K562 (cell line): Measurements from ENCODE around the gene PAGE1. TPM values are rescaled to one million over a fixed set of nuclear protein-coding genes. Genes with fewer than 3 reads are reported as not detected.

Source experiments
- ATAC-seq: fragments of 200-7000 bp; cut with Tn5 transposase; 3 replicates; pipeline ENCODE4 v1.9.1; 2020; ENCODE audit warnings: moderate library complexity
- BruUV-seq: library from RNA; stranded (reverse); fragments of 400-500 nt; replicated peaks from 2 replicates; lab custom pipeline; 2021; lab: Mats Ljungman, UMichigan
- CTCF ChIA-PET: fragments of 300-600 bp; formaldehyde crosslinking; extraction: SDS; loops from one replicate; lab custom pipeline; 2021; ENCODE audit warnings: low intra/inter-chr PET ratio; lab: Yijun Ruan, JAX
- POLR2A ChIA-PET: fragments of 300-600, 350-650 bp; sonication (Branson Sonifier 250); formaldehyde crosslinking; extraction: SDS; loops from one replicate; lab custom pipeline; 2021; ENCODE audit warnings: antibody characterized with exemption, inconsistent platforms; lab: Yijun Ruan, JAX
- DNase-seq, 4 experiments: peaks; one replicate each; pipeline versions ENCODE4 v3.0.0 to v3.0.0-alpha.2; 2011 to 2018; ENCODE audit warnings: low spot score in 3 of 4, mixed read lengths in 3 of 4; ENCODE audit errors: extremely low read depth in 1 of 4
- FAIRE-seq: peaks from 2 replicates; lab custom pipeline; 2011; peaks lifted over from hg19 to GRCh38; lab: Jason Lieb, UNC
- H2AFZ ChIP-seq: 2 replicates; pipeline ENCODE4 v1.6.0; 2011; ENCODE audit warnings: low read depth, low read length, control low read depth, inconsistent platforms
- H3K27ac ChIP-seq: fragments of 200-600 bp; 3 replicates; pipeline ENCODE4 v1.8.0; 2011; ENCODE audit warnings: low read depth, mild to moderate bottlenecking, control low read depth, inconsistent platforms, low read length, moderate library complexity, mixed read lengths; ENCODE audit errors: extremely low read depth
- H3K27me3 ChIP-seq, 2 experiments: fragments of 300-600 bp in 1 of 2; 2 replicates in 1 of 2; 3 replicates in 1 of 2; pipeline versions ENCODE4 v1.6.0 to v1.8.0; 2011; ENCODE audit warnings: inconsistent platforms in 2 of 2, low read length in 2 of 2, mild to moderate bottlenecking in 1 of 2, mixed read lengths in 1 of 2, moderate library complexity in 1 of 2; ENCODE audit not compliant: control insufficient read depth in 2 of 2, insufficient read depth in 2 of 2
- H3K36me3 ChIP-seq: fragments of 300-600 bp; 3 replicates; pipeline ENCODE4 v1.8.0; 2011; ENCODE audit warnings: mild to moderate bottlenecking, low read length, inconsistent platforms; ENCODE audit not compliant: control insufficient read depth, insufficient read depth
- H3K4me1 ChIP-seq, 2 experiments: fragments of 200-600 bp in 1 of 2; replicated peaks in 1 of 2; 2 replicates in 1 of 2; 3 replicates in 1 of 2; pipeline versions ENCODE4 v1.5.1 to v1.8.0; 2011; ENCODE audit warnings: inconsistent platforms in 2 of 2, low read length in 2 of 2, mild to moderate bottlenecking in 1 of 2, mixed read lengths in 1 of 2, moderate library complexity in 1 of 2; ENCODE audit not compliant: control insufficient read depth in 2 of 2, insufficient read depth in 2 of 2
- H3K4me2 ChIP-seq: 2 replicates; pipeline ENCODE4 v1.6.1; 2011; ENCODE audit warnings: low read length, control low read depth, inconsistent platforms, mixed read lengths; ENCODE audit not compliant: insufficient read depth
- H3K4me3 ChIP-seq: fragments of 200-600 bp; sonication (generic), shearing (Covaris generic); 2 replicates; pipeline ENCODE4 v1.5.1; 2016; ENCODE audit warnings: control low read depth, inconsistent platforms
- H3K79me2 ChIP-seq: fragments of 200-600 bp; 3 replicates; pipeline ENCODE4 v1.8.0; 2011; ENCODE audit warnings: low read length, inconsistent platforms; ENCODE audit not compliant: control insufficient read depth, insufficient read depth
- H3K9ac ChIP-seq, 2 experiments: 2 replicates each; pipeline versions ENCODE4 v1.6.0 to v1.6.1; 2011; ENCODE audit warnings: low read depth in 2 of 2, low read length in 2 of 2, control low read depth in 1 of 2, inconsistent platforms in 1 of 2, mild to moderate bottlenecking in 1 of 2, mixed read lengths in 1 of 2; ENCODE audit not compliant: insufficient read depth in 1 of 2
- H3K9me1 ChIP-seq: one replicate; pipeline ENCODE4 v1.6.0; 2011; ENCODE audit warnings: inconsistent platforms, mild to moderate bottlenecking, low read length, moderate library complexity; ENCODE audit not compliant: control insufficient read depth, insufficient read depth
- H3K9me3 ChIP-seq: replicated peaks from 2 replicates; pipeline ENCODE4 v1.5.1; 2011; ENCODE audit warnings: low read depth, low read length, inconsistent platforms; ENCODE audit not compliant: control insufficient read depth, insufficient read depth
- H4K20me1 ChIP-seq: replicated peaks from 2 replicates; pipeline ENCODE4 v1.6.1; 2011; ENCODE audit warnings: low read length, inconsistent platforms, mixed read lengths; ENCODE audit not compliant: control insufficient read depth, insufficient read depth
- ARID2 ChIP-seq: fragments of 450-650 bp; IDR thresholded peaks from 2 replicates; pipeline ENCODE4 v1.6.1; 2017; ENCODE audit warnings: antibody characterized with exemption, mild to moderate bottlenecking
- E2F3 ChIP-seq: fragments of 250-450 bp; sonication (Bioruptor Pico); IDR thresholded peaks from 2 replicates; pipeline ENCODE4 v1.4.0; 2020; ENCODE audit warnings: mild to moderate bottlenecking
- HNRNPLL ChIP-seq: fragments of 200-400 bp; formaldehyde crosslinking; IDR thresholded peaks from 2 replicates; pipeline ENCODE4 v1.6.1; 2017; ENCODE audit warnings: low read length, low read depth, mild to moderate bottlenecking; ENCODE audit not compliant: poor library complexity, severe bottlenecking
- WGBS: fragments of 100-300 bp; shearing (Covaris generic); methylation state at CpG from one replicate; pipeline ENCODE4 v1.1.6; 2016; ENCODE audit warnings: low coverage, mixed read lengths; ENCODE audit not compliant: insufficient coverage; ENCODE audit errors: missing lambda C conversion rate; 5-methylcytosine and 5-hydroxymethylcytosine counted together
- in situ Hi-C: fragments of 300-500 bp; cut with MboI; formaldehyde crosslinking; loops from 4 replicates; pipeline ENCODE4 v1.15.0; 2018; ENCODE audit warnings: inconsistent platforms, mixed read lengths
- intact Hi-C: fragments of 100-400 bp; cut with micrococcal nuclease; formaldehyde crosslinking; loops from 2 replicates; pipeline ENCODE4 v1.14.2; 2022
- polyA plus RNA-seq, 8 experiments: library from polyadenylated mRNA; depleted of rRNA in 4 of 8; stranded (reverse) in 5 of 8; unstranded in 3 of 8; fragments of >200 nt; fragmentation: Nextera tagmentation in 2 of 8; fragmentation: Illumina TruSeq in 1 of 8; extraction: Ambion mirVana in 2 of 8; extraction: Trizol in 1 of 8; gene quantifications; 2 replicates each; pipeline versions ENCODE4 v1.2.1 to v1.2.3, GENCODE V29; 2011 to 2014; ENCODE audit warnings: inconsistent platforms in 1 of 8, missing spikeins in 1 of 8
- total RNA-seq, 7 experiments: library from RNA; depleted of rRNA in 6 of 7; stranded (reverse); fragments of >200 nt in 6 of 7; fragmentation: Illumina TruSeq in 2 of 7; extraction: Trizol in 2 of 7; gene quantifications; 2 replicates each; pipeline versions ENCODE4 v1.2.1 to v1.2.3, GENCODE V29; 2011 to 2021; ENCODE audit warnings: low replicate concordance in 1 of 7
- TF ChIP-seq, protein P1 (sequence below): fragments of 450-650 bp; formaldehyde crosslinking; IDR thresholded peaks from 2 replicates; pipeline ENCODE4 v1.4.0; 2020; ENCODE audit warnings: mild to moderate bottlenecking

PAGE1 gene
- total and polyA plus RNA-seq, 9 of the 15 experiments (the other 6 are each of a cell fraction or from before 2014, with no cell fraction given), result 43.5 to 520 (median 123) TPM

- POLR2A ChIA-PET, result interaction anchor here (0.6 kb wide), 1 partner anchor 806 kb away, joined by 4 read pairs; no protein-coding TSS in a partner anchor
- WGBS, result 11% methylated on average over 5 of the region's 5 CpGs
- peaks cover 4 to 12% of the 10 kb centered on the region in 2 experiments; a peak in 3 of 5 replicates for H3K4me1 ChIP-seq
- no peaks in the 10 kb centered on the region for H3K9me3 ChIP-seq
- DNase-seq (no peak), FAIRE-seq (no peak), ATAC-seq (no peak)
- H2AFZ ChIP-seq, result no peak overlapping the region
- CTCF ChIA-PET, result no interaction called here
- H3K79me2 ChIP-seq, result no peaks in the 10 kb centered on the region
- in situ Hi-C loops, result loop anchor here (25.0 kb wide), 1 partner anchor 390 kb away; the partner anchor contains the start of gene GAGE13
- H3K36me3 ChIP-seq, result no peaks in the 10 kb centered on the region
- BruUV-seq, result no TSS peak
- intact Hi-C loops, result no loop called here
- peaks cover 0 to 9% of the 10 kb centered on the region in 2 experiments; a peak in 2 of 5 replicates for H3K27me3 ChIP-seq
- TF ChIP-seq HNRNPLL (no peak), ARID2 (no peak), E2F3 (CRISPR knock-in tag) (no peak)
- TF ChIP-seq, protein P1, sequence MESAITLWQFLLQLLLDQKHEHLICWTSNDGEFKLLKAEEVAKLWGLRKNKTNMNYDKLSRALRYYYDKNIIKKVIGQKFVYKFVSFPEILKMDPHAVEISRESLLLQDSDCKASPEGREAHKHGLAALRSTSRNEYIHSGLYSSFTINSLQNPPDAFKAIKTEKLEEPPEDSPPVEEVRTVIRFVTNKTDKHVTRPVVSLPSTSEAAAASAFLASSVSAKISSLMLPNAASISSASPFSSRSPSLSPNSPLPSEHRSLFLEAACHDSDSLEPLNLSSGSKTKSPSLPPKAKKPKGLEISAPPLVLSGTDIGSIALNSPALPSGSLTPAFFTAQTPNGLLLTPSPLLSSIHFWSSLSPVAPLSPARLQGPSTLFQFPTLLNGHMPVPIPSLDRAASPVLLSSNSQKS, result no peak
- no peaks in the 10 kb centered on the region for H3K9me1 ChIP-seq
- H4K20me1 ChIP-seq, result no peaks in the 10 kb centered on the region
- H3K4me2 ChIP-seq, result no peak overlapping the region
- no peak overlapping the region for H3K27ac ChIP-seq
- H3K9ac ChIP-seq, result no peak overlapping the region
- H3K4me3 ChIP-seq, result no peak overlapping the region
Observed at GRCh38 chrX:49726966-49727365, 31.2 kb upstream of the PAGE1 start.
